Small intestine (tissue), 7 donors: Measurements from ENCODE around the gene CHRDL1. TPM values are rescaled to one million over a fixed set of nuclear protein-coding genes. Genes with fewer than 3 reads are reported as not detected.
A peak's percentile ranks its signal among the peaks of the same experiment; 100 is the strongest.
"Not testable (repeated sequence)": the region's sequence is repeated elsewhere in the genome, so short reads cannot be mapped to it uniquely, and the experiment has no call there.

Experiments used
- DNase-seq, 2 donors: peaks; one replicate each; pipeline versions ENCODE4 v3.0.0 to v3.0.0-alpha.2; 2013
- FAIRE-seq: peaks from 2 replicates; lab custom pipeline; 2012; peaks lifted over from hg19 to GRCh38; lab: Jason Lieb, UNC
- H3K27ac ChIP-seq, 3 donors: one replicate each; pipeline ENCODE4 v1.5.1; 2013; ENCODE audit warnings: low read length in 2 of 3, mild to moderate bottlenecking in 2 of 3, control low read depth in 1 of 3, inconsistent platforms in 1 of 3, low read depth in 1 of 3, moderate library complexity in 1 of 3
- H3K27me3 ChIP-seq, 3 donors: one replicate each; pipeline ENCODE4 v1.6.1; 2013; ENCODE audit warnings: low read length in 3 of 3, inconsistent platforms in 1 of 3; ENCODE audit not compliant: control insufficient read depth in 3 of 3, insufficient read depth in 3 of 3
- H3K36me3 ChIP-seq, 3 donors: one replicate each; pipeline ENCODE4 v1.6.1; 2013; ENCODE audit warnings: low read length in 3 of 3, inconsistent platforms in 1 of 3, low read depth in 1 of 3, mild to moderate bottlenecking in 1 of 3, moderate library complexity in 1 of 3; ENCODE audit not compliant: control insufficient read depth in 3 of 3, insufficient read depth in 2 of 3
- H3K4me1 ChIP-seq, 3 donors: one replicate each; pipeline ENCODE4 v1.6.1; 2013; ENCODE audit warnings: low read length in 2 of 3, inconsistent platforms in 1 of 3, low read depth in 1 of 3, mild to moderate bottlenecking in 1 of 3, moderate library complexity in 1 of 3; ENCODE audit not compliant: control insufficient read depth in 3 of 3, insufficient read depth in 2 of 3
- H3K4me3 ChIP-seq, 3 donors: one replicate each; pipeline ENCODE4 v1.5.1; 2013; ENCODE audit warnings: low read length in 3 of 3, control low read depth in 1 of 3, inconsistent platforms in 1 of 3, low read depth in 1 of 3, mild to moderate bottlenecking in 1 of 3, moderate library complexity in 1 of 3
- H3K9me3 ChIP-seq, 2 donors: one replicate each; pipeline ENCODE4 v1.6.1; 2013; ENCODE audit warnings: low read depth in 1 of 2, low read length in 1 of 2; ENCODE audit not compliant: control insufficient read depth in 2 of 2, insufficient read depth in 1 of 2
- WGBS, 3 donors: extraction: QIAGEN DNeasy Blood & Tissue Kit; methylation state at CpG; one replicate each; pipeline ENCODE4 v1.1.7; 2013; 5-methylcytosine and 5-hydroxymethylcytosine counted together
- polyA plus RNA-seq, 4 donors: library from polyadenylated mRNA; stranded (reverse) in 3 of 4; unstranded in 1 of 4; fragments of 200-250 nt in 3 of 4; fragments of 120-200 nt in 1 of 4; gene quantifications; one replicate each; pipeline versions ENCODE4 v1.2.1 to v1.2.3, GENCODE V29; 2013
- donor health status: healthy with polysubstance abuse.
- donor health status: control.
- donor health status: control.
- donor health status: Bipolar disorder and iron deficiency.
- donor health status: healthy.

Gene CHRDL1
- polyA plus RNA-seq, 4 donors, result 0.45 to 26.9 (median 1.1) TPM

DNA sequence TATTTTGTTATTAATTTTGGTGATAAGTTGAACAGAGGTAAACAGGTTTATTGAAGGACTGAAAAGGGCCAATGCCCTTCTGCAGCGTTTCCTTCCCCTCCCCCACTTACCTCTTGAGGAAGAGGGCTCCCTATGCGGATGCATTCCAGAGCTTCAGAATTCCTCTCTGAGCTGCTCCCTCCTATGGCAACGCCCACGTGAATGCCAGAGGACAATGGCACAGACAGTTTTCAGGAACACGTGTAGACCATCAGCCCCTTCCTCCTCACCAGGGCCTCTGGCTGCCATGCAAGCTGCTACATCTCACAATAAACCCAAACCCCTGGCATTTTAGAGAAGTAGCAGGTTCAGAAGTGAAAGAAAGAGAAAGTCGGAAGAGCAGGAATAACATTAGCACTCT lies 127.9 kb downstream of the CHRDL1 start:
- no peaks in the 10 kb centered on the region for H3K4me1 ChIP-seq
- WGBS, 3 donors, result 20 to 29% (median 24%) methylated on average over 6 of the region's 6 CpGs
- H3K36me3 ChIP-seq, result no peaks in the 10 kb centered on the region
- H3K4me3 ChIP-seq, result no peak overlapping the region
- no peak for DNase-seq
- no peak overlapping the region for H3K27ac ChIP-seq
- FAIRE-seq, result no peak
- H3K9me3 ChIP-seq, result no peaks in the 10 kb centered on the region
- no peaks in the 10 kb centered on the region for H3K27me3 ChIP-seq

DNA sequence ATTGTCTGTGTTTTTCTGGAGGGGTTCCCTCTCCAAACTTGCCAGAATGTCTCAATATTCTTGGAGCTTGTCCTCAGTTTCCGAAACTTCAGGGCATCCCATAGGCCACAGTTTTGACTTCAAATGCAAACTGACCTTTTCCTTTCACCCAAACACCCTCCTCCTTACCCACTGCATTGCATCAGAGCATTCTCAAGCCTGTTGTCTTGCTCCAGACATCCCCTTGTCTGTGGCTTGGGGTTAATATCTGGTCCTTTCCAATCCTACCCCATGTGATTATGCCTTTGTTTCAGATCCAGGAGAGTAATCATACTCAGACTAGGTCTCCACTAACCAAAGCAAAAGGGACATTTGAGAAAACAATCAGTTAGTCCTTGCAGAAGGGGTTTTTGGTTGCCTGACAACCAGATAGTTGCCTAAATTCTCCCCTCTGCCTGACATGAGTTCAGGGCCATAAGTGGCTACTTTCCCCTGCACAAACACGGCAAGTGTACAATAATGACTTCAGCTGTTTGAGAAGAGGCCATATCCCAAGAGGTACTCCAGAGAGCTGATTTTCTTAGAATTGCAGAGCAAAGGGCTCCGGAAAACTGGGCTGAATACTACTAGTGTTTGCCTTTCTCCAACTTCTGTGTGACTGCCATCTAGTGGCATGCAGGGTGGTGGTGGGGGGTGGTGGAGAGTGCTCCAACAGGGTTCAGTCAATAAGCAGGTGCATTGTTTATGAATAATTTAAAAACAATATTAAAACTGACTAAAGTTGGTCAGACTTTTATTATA lies 130.2 kb downstream of the CHRDL1 start:
- Histone ChIP-seq H3K36me3 (no peaks in the 10 kb centered on the region), H3K27ac (no peak overlapping the region), H3K4me1 (no peaks in the 10 kb centered on the region), H3K27me3 (no peaks in the 10 kb centered on the region), H3K4me3 (no peak overlapping the region), H3K9me3 (no peaks in the 10 kb centered on the region)
- DNase-seq, result peak; percentile 18 to 44
- FAIRE-seq, result no peak
- WGBS, 3 donors, result 28 to 36% (median 32%) methylated on average over 3 of the region's 3 CpGs

DNA sequence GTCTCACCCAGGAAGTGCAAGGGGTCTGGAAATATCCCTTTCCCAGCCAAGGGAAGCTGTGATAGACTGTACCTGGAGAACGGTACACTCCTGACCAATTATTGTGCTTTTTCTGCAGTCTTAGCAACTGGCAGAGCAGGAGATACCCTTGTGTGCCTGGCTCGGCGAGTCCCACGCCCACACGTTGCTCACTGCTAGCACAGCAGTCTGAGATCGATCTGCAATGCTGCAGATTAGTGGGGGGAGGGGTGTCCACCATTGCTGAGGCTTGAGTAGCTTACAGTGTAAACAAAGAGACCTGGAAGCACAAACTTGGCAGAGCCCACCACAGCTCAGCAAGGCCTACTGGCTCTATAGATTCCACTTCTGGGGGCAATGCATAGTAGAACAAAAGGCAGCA lies 138.5 kb downstream of the CHRDL1 start:
- 52 to 65% (median 58%) methylated on average over 6 of the region's 6 CpGs for WGBS, 3 donors
- H3K4me1 ChIP-seq, result no peaks in the 10 kb centered on the region
- no peak overlapping the region for H3K27ac ChIP-seq
- no peak overlapping the region for H3K4me3 ChIP-seq
- no peaks in the 10 kb centered on the region for H3K36me3 ChIP-seq
- no peak for FAIRE-seq
- no peaks in the 10 kb centered on the region for H3K27me3 ChIP-seq
- DNase-seq, result no peak
- H3K9me3 ChIP-seq, result no peaks in the 10 kb centered on the region

DNA sequence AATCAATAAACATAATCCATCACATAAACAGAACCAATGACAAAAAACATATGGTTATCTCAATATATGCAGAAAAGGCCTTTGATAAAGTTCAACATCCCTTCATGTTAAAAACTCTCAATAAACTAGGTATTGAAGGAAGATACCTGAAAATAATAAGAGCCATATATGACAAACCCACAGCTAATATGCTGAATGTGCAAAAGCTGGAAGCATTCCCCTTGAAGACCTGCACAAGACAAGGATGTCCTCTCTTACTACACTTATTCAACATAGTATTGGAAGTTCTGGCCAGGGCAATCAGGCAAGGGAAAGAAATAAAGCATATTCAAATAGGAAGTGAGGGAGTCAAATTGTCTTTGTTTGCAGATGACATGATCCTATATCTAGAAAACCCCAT lies 141.3 kb downstream of the CHRDL1 start:
- not testable (repeated sequence) for H3K27me3 ChIP-seq, H3K4me3 ChIP-seq, H3K9me3 ChIP-seq, H3K36me3 ChIP-seq, H3K4me1 ChIP-seq, FAIRE-seq, DNase-seq, H3K27ac ChIP-seq

DNA sequence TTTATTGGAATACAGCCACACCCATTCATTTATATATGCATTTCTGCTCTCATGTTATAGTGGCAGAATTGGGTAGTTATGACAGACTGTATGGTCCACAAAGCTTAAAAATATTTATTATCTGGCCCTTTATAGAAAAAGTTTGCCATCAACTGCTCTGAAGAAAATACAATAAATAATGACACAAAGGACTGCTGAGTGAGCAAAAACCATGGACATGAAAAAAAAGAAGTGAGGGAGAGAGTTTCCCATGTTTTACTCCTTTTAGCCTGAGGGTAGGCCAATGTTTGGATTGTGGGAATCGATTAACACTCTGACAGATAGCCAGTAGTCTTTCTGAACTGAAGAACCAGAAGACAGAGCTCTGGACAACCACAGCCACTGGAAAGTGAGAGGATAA lies 149.2 kb downstream of the CHRDL1 start:
- no peak for DNase-seq
- no peaks in the 10 kb centered on the region for H3K9me3 ChIP-seq
- no peak overlapping the region for H3K4me3 ChIP-seq
- no peaks in the 10 kb centered on the region for H3K27me3 ChIP-seq
- H3K36me3 ChIP-seq, result no peaks in the 10 kb centered on the region
- no peaks in the 10 kb centered on the region for H3K4me1 ChIP-seq
- 67 to 75% (median 71%) methylated on average over 1 of the region's 1 CpG for WGBS, 3 donors
- no peak for FAIRE-seq
- no peak overlapping the region for H3K27ac ChIP-seq
